ENCODE measurements around the gene EVX1. TPM values are rescaled to one million over a fixed set of nuclear protein-coding genes. Genes with fewer than 3 reads are reported as not detected.

The EVX1 gene
- not detected in 2 replicates for total RNA-seq

DNA sequence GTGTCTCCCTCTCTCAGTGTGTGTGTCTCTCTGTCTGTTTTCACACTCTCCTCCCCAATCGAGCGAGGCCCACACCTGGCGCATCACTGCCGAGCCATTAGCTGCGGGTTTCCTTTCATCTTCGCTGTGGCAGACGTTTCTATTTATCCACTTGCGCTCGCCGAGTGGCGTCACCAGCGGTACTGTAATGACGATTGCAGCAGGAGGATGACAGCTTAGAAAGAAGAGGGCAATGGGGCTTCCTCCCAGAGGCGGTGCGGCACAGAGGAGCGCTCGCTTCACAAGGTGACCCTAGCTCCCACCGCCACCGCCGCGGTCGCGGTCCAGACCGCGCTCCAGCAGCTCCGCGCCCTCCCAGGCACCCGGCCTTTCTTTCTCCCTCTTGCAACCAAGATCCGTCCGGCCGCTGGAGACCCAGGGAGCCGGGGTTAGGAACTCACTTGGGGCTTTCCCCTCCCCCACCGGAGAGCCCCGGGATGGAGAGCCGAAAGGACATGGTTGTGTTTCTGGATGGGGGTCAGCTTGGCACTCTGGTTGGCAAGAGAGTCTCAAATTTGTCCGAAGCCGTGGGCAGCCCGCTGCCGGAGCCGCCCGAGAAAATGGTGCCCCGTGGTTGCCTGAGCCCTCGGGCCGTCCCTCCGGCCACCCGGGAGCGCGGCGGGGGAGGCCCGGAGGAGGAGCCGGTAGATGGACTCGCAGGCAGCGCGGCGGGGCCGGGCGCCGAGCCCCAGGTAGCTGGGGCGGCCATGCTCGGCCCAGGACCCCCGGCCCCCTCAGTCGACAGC, at the start of gene EVX1:
EVX1 (plus strand) TSS at position 248 of the 785 bp plus-strand sequence; CDS start at position 477, 229 bp downstream.

DNA sequence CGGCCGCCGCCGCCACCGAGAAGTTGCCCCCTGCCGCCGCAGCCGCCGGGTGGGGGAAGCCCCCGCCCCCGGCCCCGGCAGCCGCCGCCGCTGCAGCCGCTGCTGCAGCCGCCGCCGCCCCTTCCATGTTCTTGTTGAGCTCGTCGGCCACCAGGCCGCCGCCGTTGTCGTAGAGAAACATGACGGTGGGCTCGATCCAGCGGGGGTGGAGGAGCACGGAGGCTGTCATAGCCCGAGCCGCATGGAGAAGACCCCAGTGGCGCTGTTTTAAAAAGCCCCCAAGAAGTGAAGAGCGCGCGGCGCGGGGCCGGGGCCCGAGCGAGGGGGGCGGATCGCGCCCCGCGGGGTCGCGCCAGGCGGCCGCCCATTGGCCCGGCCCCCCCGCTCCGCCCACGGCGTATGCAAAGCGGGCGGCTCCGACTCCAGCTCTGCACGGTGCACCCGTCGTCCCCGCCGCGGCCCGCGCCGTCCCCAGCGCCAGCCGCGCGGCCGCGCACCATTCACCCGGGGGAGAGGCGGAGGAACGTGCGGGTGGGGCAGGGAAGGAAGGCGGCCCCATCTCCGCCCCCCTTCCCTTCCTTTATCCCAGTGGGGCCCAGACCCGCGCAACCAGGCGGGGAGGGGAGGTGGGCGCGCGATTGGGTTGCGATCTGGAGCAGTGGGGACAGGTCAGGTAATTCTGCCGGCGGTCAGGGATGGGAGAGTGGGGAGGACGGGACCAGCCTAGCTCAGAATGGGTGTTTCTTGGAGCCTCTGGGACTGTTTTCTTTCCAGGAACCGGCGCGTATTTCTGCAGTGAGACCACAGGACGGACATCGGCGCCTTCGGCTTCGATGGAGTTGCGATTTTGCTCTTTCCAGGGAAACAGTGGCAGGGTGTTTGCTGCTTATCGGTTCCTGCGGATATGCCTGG, 42.5 kb upstream of the EVX1 start, which contains the start of gene HOXA13:
HOXA13 (minus strand) TSS at position 243 of the 912 bp plus-strand sequence; CDS start at position 229, 14 bp downstream.

Other genes starting within 250 kb of the EVX1 start
- not detected in 2 replicates for gene HOXA1, start 146.8 kb upstream of the EVX1 start, total RNA-seq
- gene HOXA2, start 140.1 kb upstream of the EVX1 start, total RNA-seq, result not detected in 2 replicates
- gene HOXA4, start 112.0 kb upstream of the EVX1 start, total RNA-seq, result not detected in 2 replicates
- not detected in 2 replicates for gene HOXA5, start 99.1 kb upstream of the EVX1 start, total RNA-seq
- gene HOXA6, start 95.0 kb upstream of the EVX1 start, total RNA-seq, result not detected in 2 replicates
- not detected in 2 replicates for gene HOXA3, start 90.2 kb upstream of the EVX1 start, total RNA-seq
- not detected in 2 replicates for gene HOXA7, start 86.1 kb upstream of the EVX1 start, total RNA-seq
- not detected in 2 replicates for gene HOXA9, start 77.3 kb upstream of the EVX1 start, total RNA-seq
- gene HOXA10, start 68.5 kb upstream of the EVX1 start, total RNA-seq, result under 0.01 TPM in 1 of 2 replicates, not detected in the other
- gene HOXA11, start 57.6 kb upstream of the EVX1 start, total RNA-seq, result not detected in 2 replicates
- not detected in 2 replicates for gene HOXA13, start 42.7 kb upstream of the EVX1 start, total RNA-seq

Data from cardiac atrium fibroblast (primary cell).